Right lobe of liver (tissue), 4 donors: ENCODE measurements around the gene HSPG2.

ENCODE experiments used
- POLR2A ChIP-seq: fragments of 450-650 bp; IDR thresholded peaks from one replicate; pipeline ENCODE4 v1.6.1; 2017; ENCODE audit warnings: antibody characterized with exemption, mild to moderate bottlenecking
- TF ChIP-seq, protein P1 (sequence below), 4 donors: fragments of 200-600 bp in 3 of 4; fragments of 450-650 bp in 1 of 4; IDR thresholded peaks; one replicate each; pipeline versions ENCODE4 v1.5.1 to v1.8.0; 2016 to 2022; ENCODE audit warnings: antibody characterized with exemption in 4 of 4, mild to moderate bottlenecking in 2 of 4
- donor health status: DM: no; HTN: no; CAD: no.
- donor health status: DM: no; HTN: no; CAD: no.
- donor health status: DM: no; HTN: yes; CAD: no.

DNA sequence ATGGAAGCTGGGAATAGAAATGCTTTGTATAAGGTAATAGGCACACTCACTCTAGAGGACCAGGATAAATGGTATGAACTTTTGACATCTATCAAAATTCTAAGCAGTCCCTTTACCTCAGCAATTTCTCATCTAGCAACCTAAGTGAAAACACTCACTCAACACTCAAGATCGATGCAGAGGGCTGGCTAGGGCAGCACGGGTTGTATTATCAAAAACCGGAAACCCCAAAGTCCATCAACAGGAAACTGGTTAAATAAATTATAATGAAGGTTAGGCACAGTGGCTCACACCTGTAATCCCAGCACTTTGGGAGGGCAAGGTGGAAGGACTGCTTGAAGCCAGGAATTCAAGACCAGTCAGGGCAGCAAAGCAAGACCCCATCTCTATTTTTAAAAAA is 163.5 kb downstream of the HSPG2 start:
- TF ChIP-seq, protein P1, sequence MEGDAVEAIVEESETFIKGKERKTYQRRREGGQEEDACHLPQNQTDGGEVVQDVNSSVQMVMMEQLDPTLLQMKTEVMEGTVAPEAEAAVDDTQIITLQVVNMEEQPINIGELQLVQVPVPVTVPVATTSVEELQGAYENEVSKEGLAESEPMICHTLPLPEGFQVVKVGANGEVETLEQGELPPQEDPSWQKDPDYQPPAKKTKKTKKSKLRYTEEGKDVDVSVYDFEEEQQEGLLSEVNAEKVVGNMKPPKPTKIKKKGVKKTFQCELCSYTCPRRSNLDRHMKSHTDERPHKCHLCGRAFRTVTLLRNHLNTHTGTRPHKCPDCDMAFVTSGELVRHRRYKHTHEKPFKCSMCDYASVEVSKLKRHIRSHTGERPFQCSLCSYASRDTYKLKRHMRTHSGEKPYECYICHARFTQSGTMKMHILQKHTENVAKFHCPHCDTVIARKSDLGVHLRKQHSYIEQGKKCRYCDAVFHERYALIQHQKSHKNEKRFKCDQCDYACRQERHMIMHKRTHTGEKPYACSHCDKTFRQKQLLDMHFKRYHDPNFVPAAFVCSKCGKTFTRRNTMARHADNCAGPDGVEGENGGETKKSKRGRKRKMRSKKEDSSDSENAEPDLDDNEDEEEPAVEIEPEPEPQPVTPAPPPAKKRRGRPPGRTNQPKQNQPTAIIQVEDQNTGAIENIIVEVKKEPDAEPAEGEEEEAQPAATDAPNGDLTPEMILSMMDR (IDR thresholded peaks at IDR 0.05) = no peak
- no peak for TF ChIP-seq POLR2A
